AG09309 (cell line): ENCODE data around the gene ZNF688.
A peak's percentile ranks its signal among the peaks of the same experiment; 100 is the strongest.

Experiments used
- DNase-seq: peaks from one replicate; pipeline ENCODE4 v3.0.0-alpha.2; 2010; ENCODE audit warnings: low read depth
- H3K4me3 ChIP-seq: 2 replicates; pipeline ENCODE4 v1.5.1; 2011; ENCODE audit warnings: mild to moderate bottlenecking, low read depth, low read length, moderate library complexity; ENCODE audit not compliant: control insufficient read depth
- CTCF ChIP-seq: IDR thresholded peaks from 2 replicates; pipeline ENCODE4 v1.5.1; 2011; ENCODE audit warnings: mild to moderate bottlenecking, low read depth, low read length, inconsistent platforms; ENCODE audit not compliant: insufficient read depth, control insufficient read depth; ENCODE audit errors: missing control alignments

ZNF688 gene

GRCh38 chr16:30609002-30609925 is 37.8 kb upstream of the ZNF688 start:
- DNase-seq = no peak
- peak overlapping the region; percentile 71 for H3K4me3 ChIP-seq
- TF ChIP-seq CTCF = no peak

- no peak overlapping the region for H3K4me3 ChIP-seq
- DNase-seq = no peak
- TF ChIP-seq CTCF = no peak
Observed at GRCh38 chr16:30606004-30606403, 34.5 kb upstream of the ZNF688 start.

- H3K4me3 ChIP-seq = no peak overlapping the region
- TF ChIP-seq CTCF = no peak
- no peak for DNase-seq
Observed at GRCh38 chr16:30605158-30605557, 33.6 kb upstream of the ZNF688 start.

GRCh38 chr16:30604316-30604947 is 32.9 kb upstream of the ZNF688 start:
- no peak for TF ChIP-seq CTCF
- no peak overlapping the region for H3K4me3 ChIP-seq
- no peak for DNase-seq

- no peak for DNase-seq
- TF ChIP-seq CTCF = no peak
Observed at GRCh38 chr16:30603945-30604315, 32.4 kb upstream of the ZNF688 start.

GRCh38 chr16:30602616-30603277 is 31.2 kb upstream of the ZNF688 start:
- DNase-seq = no peak
- no peak for TF ChIP-seq CTCF
- H3K4me3 ChIP-seq = no peak overlapping the region

More at GRCh38 chr16:30603945-30604315, 32.4 kb upstream of the ZNF688 start:
- H3K4me3 ChIP-seq = no peak overlapping the region
